HuH-7 (cell line): ENCODE data around the gene SDK2.
"Not testable (repeated sequence)": the region's sequence is repeated elsewhere in the genome, so short reads cannot be mapped to it uniquely, and the experiment has no call there.

Experiments
- DNase-seq: peaks from one replicate; pipeline ENCODE4 v3.0.0; 2011; ENCODE audit warnings: low spot score

The SDK2 gene

GRCh38 chr17:73342050-73342522 lies 302.2 kb downstream of the SDK2 start:
- no peak for DNase-seq

GRCh38 chr17:73341350-73342049 lies 302.7 kb downstream of the SDK2 start:
- DNase-seq = no peak

- no peak for DNase-seq
Measured at GRCh38 chr17:73340093-73340596, 304.1 kb downstream of the SDK2 start.

- no peak for DNase-seq
Measured at GRCh38 chr17:73338566-73339197, 305.6 kb downstream of the SDK2 start.

- DNase-seq = no peak
Measured at GRCh38 chr17:73338050-73338521, 306.2 kb downstream of the SDK2 start.

GRCh38 chr17:73337330-73337710 lies 306.9 kb downstream of the SDK2 start:
- DNase-seq = no peak

- DNase-seq = no peak
Measured at GRCh38 chr17:73336408-73337329, 307.6 kb downstream of the SDK2 start.

- no peak for DNase-seq
Measured at GRCh38 chr17:73335591-73336407, 308.4 kb downstream of the SDK2 start.

- DNase-seq = no peak
Measured at GRCh38 chr17:73334771-73335513, 309.3 kb downstream of the SDK2 start.

GRCh38 chr17:73333445-73333844 lies 310.8 kb downstream of the SDK2 start:
- not testable (repeated sequence) for DNase-seq

- DNase-seq = no peak
Measured at GRCh38 chr17:73331060-73331459, 313.2 kb downstream of the SDK2 start.

- no peak for DNase-seq
Measured at GRCh38 chr17:73327676-73328075, 316.6 kb downstream of the SDK2 start.

GRCh38 chr17:73325527-73325842 lies 318.8 kb downstream of the SDK2 start:
- DNase-seq = no peak

GRCh38 chr17:73324711-73325526 lies 319.3 kb downstream of the SDK2 start:
- no peak for DNase-seq

GRCh38 chr17:73324160-73324475 lies 320.1 kb downstream of the SDK2 start:
- DNase-seq = peak; percentile 52

GRCh38 chr17:73323409-73324159 lies 320.7 kb downstream of the SDK2 start:
- no peak for DNase-seq

- no peak for DNase-seq
Measured at GRCh38 chr17:73320601-73321264, 323.5 kb downstream of the SDK2 start.

GRCh38 chr17:73319766-73320165 lies 324.5 kb downstream of the SDK2 start:
- DNase-seq = no peak

- DNase-seq = no peak
Measured at GRCh38 chr17:73318836-73319235, 325.4 kb downstream of the SDK2 start.
